Urinary bladder (tissue), 4 donors: Measurements from ENCODE around the gene SLX1A. TPM values are rescaled to one million over a fixed set of nuclear protein-coding genes. Genes with fewer than 3 reads are reported as not detected.
"Not testable (repeated sequence)": the region's sequence is repeated elsewhere in the genome, so short reads cannot be mapped to it uniquely, and the experiment has no call there.

ENCODE experiments used
- DNase-seq: peaks from one replicate; pipeline ENCODE4 v3.0.0-alpha.2; 2015; ENCODE audit errors: extremely low spot score
- H3K27ac ChIP-seq: one replicate; pipeline ENCODE4 v1.5.1; 2013; ENCODE audit warnings: low read depth, mild to moderate bottlenecking, moderate library complexity
- H3K36me3 ChIP-seq: one replicate; pipeline ENCODE4 v1.6.1; 2013; ENCODE audit warnings: mild to moderate bottlenecking, moderate library complexity; ENCODE audit not compliant: insufficient read depth
- H3K4me1 ChIP-seq: one replicate; pipeline ENCODE4 v1.6.1; 2013; ENCODE audit warnings: mild to moderate bottlenecking, moderate library complexity; ENCODE audit not compliant: insufficient read depth
- H3K4me3 ChIP-seq: one replicate; pipeline ENCODE4 v1.5.1; 2013; ENCODE audit warnings: low read depth, low read length
- WGBS: extraction: QIAGEN DNeasy Blood & Tissue Kit; methylation state at CpG from one replicate; pipeline ENCODE4 v1.1.7; 2013; 5-methylcytosine and 5-hydroxymethylcytosine counted together
- polyA plus RNA-seq: library from polyadenylated mRNA; stranded (reverse); fragments of 200-250 nt; gene quantifications from one replicate; pipeline ENCODE4 v1.2.3, GENCODE V29; 2013
- total RNA-seq: library from RNA; depleted of rRNA; stranded (reverse); fragments of >200 nt; gene quantifications from one replicate; pipeline ENCODE4 v1.2.3, GENCODE V29; 2014
- donor health status: healthy with polysubstance abuse.
- donor health status: healthy.

SLX1A gene
- total and polyA plus RNA-seq, 2 donors, result 15.4 to 42.7 TPM

GRCh38 chr16:30187556-30187865 lies 6.2 kb upstream of the SLX1A start:
- Histone ChIP-seq H3K4me1 (peaks cover 3% of the 10 kb centered on the region), H3K36me3 (no peaks in the 10 kb centered on the region), H3K27ac (no peak overlapping the region), H3K4me3 (no peak overlapping the region)
- WGBS, result 75% methylated on average over 9 of the region's 9 CpGs
- no peak for DNase-seq

GRCh38 chr16:30187971-30188561 lies 5.6 kb upstream of the SLX1A start:
- Histone ChIP-seq H3K4me1 (peaks cover 3% of the 10 kb centered on the region), H3K27ac (no peak overlapping the region), H3K36me3 (no peaks in the 10 kb centered on the region), H3K4me3 (no peak overlapping the region)
- 92% methylated on average over 23 of the region's 23 CpGs for WGBS
- no peak for DNase-seq

- not testable (repeated sequence) for H3K36me3 ChIP-seq, H3K27ac ChIP-seq, DNase-seq, H3K4me3 ChIP-seq, H3K4me1 ChIP-seq
- 94% methylated on average over 4 of the region's 12 CpGs for WGBS
Observed at GRCh38 chr16:30191158-30191557, 2.5 kb upstream of the SLX1A start.

GRCh38 chr16:30193098-30193497 lies 577 bp upstream of the SLX1A start:
- H3K4me3 ChIP-seq, H3K36me3 ChIP-seq, H3K27ac ChIP-seq, H3K4me1 ChIP-seq, DNase-seq: not testable (repeated sequence)
- no CpG with 5 or more reads among the region's 21 CpGs for WGBS

- not testable (repeated sequence) for H3K27ac ChIP-seq, H3K4me3 ChIP-seq, H3K4me1 ChIP-seq, H3K36me3 ChIP-seq, DNase-seq
- 2% methylated on average over 16 of the region's 60 CpGs for WGBS
Observed at GRCh38 chr16:30194172-30194925, 674 bp downstream of the SLX1A start.

GRCh38 chr16:30197001-30197400 lies 3.3 kb downstream of the SLX1A start:
- not testable (repeated sequence) for H3K27ac ChIP-seq, H3K4me1 ChIP-seq, H3K36me3 ChIP-seq, DNase-seq, H3K4me3 ChIP-seq
- 95% methylated on average over 1 of the region's 2 CpGs for WGBS

- DNase-seq, H3K4me3 ChIP-seq, H3K4me1 ChIP-seq, H3K27ac ChIP-seq, H3K36me3 ChIP-seq: not testable (repeated sequence)
- WGBS, result no CpG with 5 or more reads among the region's 3 CpGs
Observed at GRCh38 chr16:30199049-30199448, 5.4 kb downstream of the SLX1A start, which contains the start of gene SULT1A3. SULT1A3 (plus strand) TSS chr16:30199255; CDS start chr16:30200729, 1,474 bp downstream.

- DNase-seq, H3K4me1 ChIP-seq, H3K4me3 ChIP-seq, H3K36me3 ChIP-seq, H3K27ac ChIP-seq: not testable (repeated sequence)
- WGBS, result no CpG with 5 or more reads among the region's 15 CpGs
Observed at GRCh38 chr16:30199608-30200343, 6.1 kb downstream of the SLX1A start.

- H3K4me1 ChIP-seq, DNase-seq, H3K27ac ChIP-seq, H3K36me3 ChIP-seq: not testable (repeated sequence)
- peak overlapping the region; percentile 20 for H3K4me3 ChIP-seq
- WGBS, result 0% methylated on average over 18 of the region's 52 CpGs
Observed at GRCh38 chr16:30205541-30206236, 12.0 kb downstream of the SLX1A start.

- WGBS, result no CpG with 5 or more reads among the region's 33 CpGs
- H3K4me3 ChIP-seq, DNase-seq, H3K27ac ChIP-seq, H3K4me1 ChIP-seq, H3K36me3 ChIP-seq: not testable (repeated sequence)
Observed at GRCh38 chr16:30206252-30206651, 12.6 kb downstream of the SLX1A start.

GRCh38 chr16:30207063-30207704 lies 13.5 kb downstream of the SLX1A start:
- WGBS, result 43% methylated on average over 2 of the region's 9 CpGs
- not testable (repeated sequence) for DNase-seq, H3K4me1 ChIP-seq, H3K4me3 ChIP-seq, H3K27ac ChIP-seq, H3K36me3 ChIP-seq

- H3K4me3 ChIP-seq, H3K4me1 ChIP-seq, H3K27ac ChIP-seq, H3K36me3 ChIP-seq, DNase-seq: not testable (repeated sequence)
- 10% methylated on average over 4 of the region's 6 CpGs for WGBS
Observed at GRCh38 chr16:30209032-30209431, 15.4 kb downstream of the SLX1A start.

- H3K4me3 ChIP-seq, H3K36me3 ChIP-seq, DNase-seq, H3K27ac ChIP-seq, H3K4me1 ChIP-seq: not testable (repeated sequence)
- WGBS, result no CpG with 5 or more reads among the region's 4 CpGs
Observed at GRCh38 chr16:30211414-30211813, 17.7 kb downstream of the SLX1A start.
